ENCODE results near the gene TPSG1. TPM values are rescaled to one million over a fixed set of nuclear protein-coding genes. Genes with fewer than 3 reads are reported as not detected.

Gene TPSG1
- total and polyA plus RNA-seq, 8 donors: 0.10 to 22.9 (median 1.2) TPM; not detected in 5

- Histone ChIP-seq H3K4me3 (no peak overlapping the region), H3K4me1 (peaks cover 0 to 3% (median 1%) of the 10 kb centered on the region in 4 donors), H3K27me3 (no peaks in the 10 kb centered on the region), H3K36me3 (peaks cover 0 to 82% (median 60%) of the 10 kb centered on the region in 4 donors), H3K9me3 (no peaks in the 10 kb centered on the region), H3K27ac (no peak overlapping the region)
- intact Hi-C loops (cut with DNase I; ENCODE audit: low total_unique reads): no loop called here
- WGBS, 5 donors: 81 to 90% (median 87%) methylated on average over 16 to 24 of the region's 24 CpGs
- no peak for TF ChIP-seq POLR2AphosphoS5 (IDR thresholded peaks at IDR 0.05)
- TF ChIP-seq, protein P1, sequence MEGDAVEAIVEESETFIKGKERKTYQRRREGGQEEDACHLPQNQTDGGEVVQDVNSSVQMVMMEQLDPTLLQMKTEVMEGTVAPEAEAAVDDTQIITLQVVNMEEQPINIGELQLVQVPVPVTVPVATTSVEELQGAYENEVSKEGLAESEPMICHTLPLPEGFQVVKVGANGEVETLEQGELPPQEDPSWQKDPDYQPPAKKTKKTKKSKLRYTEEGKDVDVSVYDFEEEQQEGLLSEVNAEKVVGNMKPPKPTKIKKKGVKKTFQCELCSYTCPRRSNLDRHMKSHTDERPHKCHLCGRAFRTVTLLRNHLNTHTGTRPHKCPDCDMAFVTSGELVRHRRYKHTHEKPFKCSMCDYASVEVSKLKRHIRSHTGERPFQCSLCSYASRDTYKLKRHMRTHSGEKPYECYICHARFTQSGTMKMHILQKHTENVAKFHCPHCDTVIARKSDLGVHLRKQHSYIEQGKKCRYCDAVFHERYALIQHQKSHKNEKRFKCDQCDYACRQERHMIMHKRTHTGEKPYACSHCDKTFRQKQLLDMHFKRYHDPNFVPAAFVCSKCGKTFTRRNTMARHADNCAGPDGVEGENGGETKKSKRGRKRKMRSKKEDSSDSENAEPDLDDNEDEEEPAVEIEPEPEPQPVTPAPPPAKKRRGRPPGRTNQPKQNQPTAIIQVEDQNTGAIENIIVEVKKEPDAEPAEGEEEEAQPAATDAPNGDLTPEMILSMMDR (IDR thresholded peaks at IDR 0.05): no peak
- no peak for TF ChIP-seq POLR2A (IDR thresholded peaks at IDR 0.05)
- TF ChIP-seq EP300 (IDR thresholded peaks at IDR 0.05): no peak
- no peak for DNase-seq
These were observed 6.0 kb downstream of the TPSG1 start for GRCh38 chr16:1218930-1219611.

DNA sequence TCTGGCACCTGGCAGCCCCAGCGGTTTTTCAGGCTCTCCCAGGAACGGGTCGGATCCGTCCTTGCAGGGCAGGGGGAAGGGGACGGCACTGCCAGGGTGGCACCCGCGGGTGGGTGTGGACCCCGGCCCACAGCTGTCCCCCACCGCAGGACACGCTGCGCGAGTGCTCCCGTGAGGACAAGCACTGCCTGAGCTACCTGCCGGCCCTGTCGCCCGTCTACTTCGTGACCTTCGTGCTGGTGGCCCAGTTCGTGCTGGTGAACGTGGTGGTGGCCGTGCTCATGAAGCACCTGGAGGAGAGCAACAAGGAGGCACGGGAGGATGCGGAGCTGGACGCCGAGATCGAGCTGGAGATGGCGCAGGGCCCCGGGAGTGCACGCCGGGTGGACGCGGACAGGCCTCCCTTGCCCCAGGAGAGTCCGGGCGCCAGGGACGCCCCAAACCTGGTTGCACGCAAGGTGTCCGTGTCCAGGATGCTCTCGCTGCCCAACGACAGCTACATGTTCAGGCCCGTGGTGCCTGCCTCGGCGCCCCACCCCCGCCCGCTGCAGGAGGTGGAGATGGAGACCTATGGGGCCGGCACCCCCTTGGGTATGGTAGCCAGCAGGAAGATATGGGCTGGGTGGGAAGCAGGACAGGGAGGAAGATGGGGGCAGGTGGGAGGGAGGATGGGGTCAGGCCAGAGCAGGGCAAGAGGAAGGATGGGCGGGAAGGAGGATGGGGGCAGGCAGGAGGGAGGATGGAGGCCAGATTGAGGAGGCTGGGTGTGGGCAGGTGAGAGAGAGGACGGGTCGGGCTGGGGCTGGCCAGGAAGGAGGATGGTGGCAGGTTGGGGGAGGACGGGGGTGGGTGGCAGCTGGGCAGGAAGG lies 6.8 kb downstream of the TPSG1 start:
- H3K27me3 ChIP-seq: no peaks in the 10 kb centered on the region
- DNase-seq: no peak
- intact Hi-C loops (cut with DNase I; ENCODE audit: low total_unique reads): no loop called here
- no peak overlapping the region for H3K27ac ChIP-seq
- H3K4me1 ChIP-seq: peaks cover 0 to 3% (median 0%) of the 10 kb centered on the region in 4 donors
- no peaks in the 10 kb centered on the region for H3K9me3 ChIP-seq
- H3K36me3 ChIP-seq: peaks cover 0 to 90% (median 67%) of the 10 kb centered on the region in 4 donors
- no peak overlapping the region for H3K4me3 ChIP-seq
- 83 to 91% (median 89%) methylated on average over 32 to 49 of the region's 49 CpGs for WGBS, 5 donors
- TF ChIP-seq POLR2AphosphoS5 (IDR thresholded peaks at IDR 0.05) (no peak), POLR2A (IDR thresholded peaks at IDR 0.05) (no peak), EP300 (IDR thresholded peaks at IDR 0.05) (no peak)
- TF ChIP-seq, protein P1 (IDR thresholded peaks at IDR 0.05): no peak

DNA sequence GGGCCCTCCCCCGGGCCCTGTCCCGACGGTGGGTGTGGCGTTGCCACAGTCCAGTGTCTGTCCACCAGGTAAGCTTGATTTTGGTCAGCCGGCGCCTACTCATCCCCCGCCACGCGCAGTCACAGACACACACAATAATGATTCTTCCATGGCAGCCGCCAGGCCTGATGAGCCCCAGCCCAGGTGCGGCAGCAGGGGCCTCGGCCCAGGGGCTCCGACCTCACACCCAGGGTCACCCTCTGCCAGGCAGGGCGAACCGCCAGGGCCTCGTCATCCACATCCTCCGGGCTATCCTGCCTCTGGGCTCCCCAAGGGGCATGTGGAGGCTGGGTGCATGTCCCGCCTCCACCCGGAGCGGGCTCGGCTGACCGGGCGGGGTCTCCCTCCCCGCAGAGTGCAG lies 7.5 kb downstream of the TPSG1 start:
- 88 to 97% (median 88%) methylated on average over 9 to 24 of the region's 24 CpGs for WGBS, 5 donors
- Histone ChIP-seq H3K4me3 (no peak overlapping the region), H3K9me3 (no peaks in the 10 kb centered on the region), H3K27me3 (no peaks in the 10 kb centered on the region), H3K27ac (no peak overlapping the region), H3K4me1 (peaks cover 0 to 3% (median 0%) of the 10 kb centered on the region in 4 donors), H3K36me3 (peaks cover 0 to 98% (median 74%) of the 10 kb centered on the region in 4 donors)
- TF ChIP-seq POLR2A (IDR thresholded peaks at IDR 0.05): no peak
- no peak for TF ChIP-seq EP300 (IDR thresholded peaks at IDR 0.05)
- no peak for TF ChIP-seq POLR2AphosphoS5 (IDR thresholded peaks at IDR 0.05)
- TF ChIP-seq, protein P1 (IDR thresholded peaks at IDR 0.05): no peak
- intact Hi-C loops (cut with DNase I; ENCODE audit: low total_unique reads): no loop called here
- DNase-seq: no peak

GRCh38 chr16:1216681-1217400 lies 8.2 kb downstream of the TPSG1 start:
- Histone ChIP-seq H3K4me1 (peaks cover 0 to 3% (median 0%) of the 10 kb centered on the region in 4 donors), H3K9me3 (no peaks in the 10 kb centered on the region), H3K36me3 (peaks cover 0 to 100% (median 81%) of the 10 kb centered on the region in 4 donors), H3K4me3 (no peak overlapping the region), H3K27me3 (no peaks in the 10 kb centered on the region), H3K27ac (no peak overlapping the region)
- no peak for TF ChIP-seq EP300 (IDR thresholded peaks at IDR 0.05)
- TF ChIP-seq, protein P1 (IDR thresholded peaks at IDR 0.05): no peak
- WGBS, 5 donors: 81 to 87% (median 85%) methylated on average over 14 to 32 of the region's 32 CpGs
- DNase-seq: no peak
- intact Hi-C loops (cut with DNase I; ENCODE audit: low total_unique reads): no loop called here

All from stomach (tissue), 9 donors.